ENCODE data around the gene QPRT.

DNA sequence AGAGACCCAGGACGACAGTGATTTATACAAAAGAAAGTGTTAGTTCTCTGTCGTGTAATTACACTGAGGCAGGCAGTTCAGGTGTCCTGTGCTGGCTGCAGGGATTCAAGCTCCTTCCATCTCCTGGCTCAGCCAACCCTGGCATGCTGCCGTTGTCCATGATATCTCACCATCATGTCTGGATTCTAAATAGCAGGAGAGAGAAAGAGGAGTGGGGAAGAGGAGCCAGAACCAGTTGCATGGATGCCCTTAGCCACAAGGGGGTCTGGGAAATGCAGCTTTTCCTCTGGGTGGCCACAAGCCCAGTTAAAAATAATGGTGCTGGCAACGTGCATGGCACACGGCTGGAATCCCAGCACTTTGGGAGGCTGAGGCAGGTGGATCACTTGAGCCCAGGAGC is 57.1 kb downstream of the QPRT start:
- no peak for TF ChIP-seq CTCF (conservative IDR thresholded peaks at IDR 0.05; ENCODE audit: low read depth, low read length)
- TF ChIP-seq EZH2 (IDR thresholded peaks at IDR 0.05; ENCODE audit: borderline replicate concordance, low read depth, low read length, poor library complexity, severe bottlenecking) = no peak

Data from A673 (cell line).